ENCODE results near the gene FBLN1. TPM values are rescaled to one million over a fixed set of nuclear protein-coding genes. Genes with fewer than 3 reads are reported as not detected.

FBLN1 gene
- total and polyA plus RNA-seq, 2 of the 13 experiments (the other 11 are each of a cell fraction or from before 2014, with no cell fraction given), result 37.3 to 103 TPM

DNA sequence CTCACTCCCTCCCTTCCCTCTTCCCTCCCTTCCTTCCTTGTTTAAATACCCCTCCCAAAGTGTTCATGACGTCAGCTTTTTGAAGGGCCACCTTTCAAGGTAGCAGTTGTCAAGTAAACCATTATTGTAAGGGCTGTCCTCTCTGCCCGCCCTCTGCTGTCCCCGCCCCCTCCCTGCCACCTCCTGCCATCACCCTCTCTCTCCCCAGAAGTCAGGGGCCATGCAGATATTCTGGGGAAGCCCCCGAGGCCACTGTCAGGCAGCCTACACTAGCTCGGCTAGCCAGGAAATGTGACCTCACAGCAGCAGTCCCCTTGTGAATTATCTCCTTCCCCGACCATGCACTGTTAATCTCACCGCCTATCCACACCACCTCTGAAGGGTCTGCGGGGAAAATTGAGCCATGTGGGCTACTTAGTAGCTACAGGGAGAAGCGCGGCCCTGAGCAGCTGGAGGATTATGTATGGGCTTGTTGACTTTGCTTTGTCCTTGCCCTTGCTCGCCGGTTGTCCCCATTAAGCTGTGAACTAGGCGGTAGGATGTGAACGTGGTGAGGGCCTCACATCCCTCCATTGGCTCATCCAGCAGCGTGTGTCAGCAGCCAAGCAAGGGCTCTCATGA lies 126.9 kb downstream of the FBLN1 start (continued):
- TF ChIP-seq RORA (CRISPR knock-in tag; IDR thresholded peaks at IDR 0.05) (no peak), ZNF616 (CRISPR knock-in tag; IDR thresholded peaks at IDR 0.05; ENCODE audit: low read depth) (no peak), TRIM24 (CRISPR knock-in tag; IDR thresholded peaks at IDR 0.05) (no peak), LRRFIP1 (CRISPR knock-in tag; conservative IDR thresholded peaks at IDR 0.05) (no peak), ATF1 (CRISPR knock-in tag; IDR thresholded peaks at IDR 0.05) (no peak), RFXAP (CRISPR knock-in tag; IDR thresholded peaks at IDR 0.05; ENCODE audit: borderline replicate concordance) (no peak), ZNF280D (CRISPR knock-in tag; IDR thresholded peaks at IDR 0.05) (no peak), SP5 (CRISPR knock-in tag; IDR thresholded peaks at IDR 0.05; ENCODE audit: borderline replicate concordance, low read depth) (no peak), ZNF34 (CRISPR knock-in tag; IDR thresholded peaks at IDR 0.05; ENCODE audit: borderline replicate concordance) (no peak), CENPX (CRISPR knock-in tag; IDR thresholded peaks at IDR 0.05) (no peak), ZNF704 (CRISPR knock-in tag; IDR thresholded peaks at IDR 0.05; ENCODE audit: borderline replicate concordance) (no peak)
- TF ChIP-seq, protein P1, sequence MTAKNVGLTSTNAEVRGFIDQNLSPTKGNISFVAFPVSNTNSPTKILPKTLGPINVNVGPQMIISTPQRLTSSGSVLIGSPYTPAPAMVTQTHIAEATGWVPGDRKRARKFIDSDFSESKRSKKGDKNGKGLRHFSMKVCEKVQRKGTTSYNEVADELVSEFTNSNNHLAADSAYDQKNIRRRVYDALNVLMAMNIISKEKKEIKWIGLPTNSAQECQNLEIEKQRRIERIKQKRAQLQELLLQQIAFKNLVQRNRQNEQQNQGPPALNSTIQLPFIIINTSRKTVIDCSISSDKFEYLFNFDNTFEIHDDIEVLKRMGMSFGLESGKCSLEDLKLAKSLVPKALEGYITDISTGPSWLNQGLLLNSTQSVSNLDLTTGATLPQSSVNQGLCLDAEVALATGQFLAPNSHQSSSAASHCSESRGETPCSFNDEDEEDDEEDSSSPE (CRISPR knock-in tag; IDR thresholded peaks at IDR 0.05), result no peak
- TF ChIP-seq, protein P2, sequence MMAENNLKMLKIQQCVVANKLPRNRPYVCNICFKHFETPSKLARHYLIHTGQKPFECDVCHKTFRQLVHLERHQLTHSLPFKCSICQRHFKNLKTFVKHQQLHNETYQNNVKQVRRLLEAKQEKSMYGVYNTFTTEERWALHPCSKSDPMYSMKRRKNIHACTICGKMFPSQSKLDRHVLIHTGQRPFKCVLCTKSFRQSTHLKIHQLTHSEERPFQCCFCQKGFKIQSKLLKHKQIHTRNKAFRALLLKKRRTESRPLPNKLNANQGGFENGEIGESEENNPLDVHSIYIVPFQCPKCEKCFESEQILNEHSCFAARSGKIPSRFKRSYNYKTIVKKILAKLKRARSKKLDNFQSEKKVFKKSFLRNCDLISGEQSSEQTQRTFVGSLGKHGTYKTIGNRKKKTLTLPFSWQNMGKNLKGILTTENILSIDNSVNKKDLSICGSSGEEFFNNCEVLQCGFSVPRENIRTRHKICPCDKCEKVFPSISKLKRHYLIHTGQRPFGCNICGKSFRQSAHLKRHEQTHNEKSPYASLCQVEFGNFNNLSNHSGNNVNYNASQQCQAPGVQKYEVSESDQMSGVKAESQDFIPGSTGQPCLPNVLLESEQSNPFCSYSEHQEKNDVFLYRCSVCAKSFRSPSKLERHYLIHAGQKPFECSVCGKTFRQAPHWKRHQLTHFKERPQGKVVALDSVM (CRISPR knock-in tag; IDR thresholded peaks at IDR 0.05), result 0 out of 2 replicates have a peak, but pooled peaks have one; percentile 46
- TF ChIP-seq, protein P3, sequence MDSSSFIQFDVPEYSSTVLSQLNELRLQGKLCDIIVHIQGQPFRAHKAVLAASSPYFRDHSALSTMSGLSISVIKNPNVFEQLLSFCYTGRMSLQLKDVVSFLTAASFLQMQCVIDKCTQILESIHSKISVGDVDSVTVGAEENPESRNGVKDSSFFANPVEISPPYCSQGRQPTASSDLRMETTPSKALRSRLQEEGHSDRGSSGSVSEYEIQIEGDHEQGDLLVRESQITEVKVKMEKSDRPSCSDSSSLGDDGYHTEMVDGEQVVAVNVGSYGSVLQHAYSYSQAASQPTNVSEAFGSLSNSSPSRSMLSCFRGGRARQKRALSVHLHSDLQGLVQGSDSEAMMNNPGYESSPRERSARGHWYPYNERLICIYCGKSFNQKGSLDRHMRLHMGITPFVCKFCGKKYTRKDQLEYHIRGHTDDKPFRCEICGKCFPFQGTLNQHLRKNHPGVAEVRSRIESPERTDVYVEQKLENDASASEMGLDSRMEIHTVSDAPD (CRISPR knock-in tag; IDR thresholded peaks at IDR 0.05), result no peak

Measured in HepG2 (cell line).